ENCODE results near the gene PDP2.
"Not testable (repeated sequence)": the region's sequence is repeated elsewhere in the genome, so short reads cannot be mapped to it uniquely, and the experiment has no call there.

PDP2 gene

GRCh38 chr16:66888647-66889615 is 8.6 kb downstream of the PDP2 start:
- DNase-seq: no peak

- no peak for DNase-seq
Measured at GRCh38 chr16:66889622-66890021, 9.3 kb downstream of the PDP2 start.

DNA sequence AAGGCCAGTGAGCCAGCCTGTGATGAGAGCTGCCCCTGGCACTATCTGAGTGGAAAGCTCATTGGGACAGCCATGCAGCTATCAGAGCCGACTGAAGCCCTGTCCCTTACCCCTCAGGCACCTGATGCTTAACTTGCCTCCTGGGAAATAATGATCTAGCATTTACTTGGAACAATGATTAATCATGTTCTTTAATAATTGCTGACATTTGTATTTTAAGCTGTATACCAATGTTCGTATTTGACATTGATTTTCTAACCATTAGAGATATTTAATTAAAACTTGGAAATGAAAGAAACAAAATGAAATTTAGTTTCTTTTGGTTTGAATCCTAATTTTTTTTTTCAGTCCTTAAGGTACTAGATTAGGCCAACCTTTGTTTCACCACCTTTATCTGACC is 10.5 kb downstream of the PDP2 start:
- DNase-seq: no peak

GRCh38 chr16:66891360-66891759 is 11.0 kb downstream of the PDP2 start:
- DNase-seq: no peak

- no peak for DNase-seq
Measured at GRCh38 chr16:66891797-66892196, 11.5 kb downstream of the PDP2 start.

DNA sequence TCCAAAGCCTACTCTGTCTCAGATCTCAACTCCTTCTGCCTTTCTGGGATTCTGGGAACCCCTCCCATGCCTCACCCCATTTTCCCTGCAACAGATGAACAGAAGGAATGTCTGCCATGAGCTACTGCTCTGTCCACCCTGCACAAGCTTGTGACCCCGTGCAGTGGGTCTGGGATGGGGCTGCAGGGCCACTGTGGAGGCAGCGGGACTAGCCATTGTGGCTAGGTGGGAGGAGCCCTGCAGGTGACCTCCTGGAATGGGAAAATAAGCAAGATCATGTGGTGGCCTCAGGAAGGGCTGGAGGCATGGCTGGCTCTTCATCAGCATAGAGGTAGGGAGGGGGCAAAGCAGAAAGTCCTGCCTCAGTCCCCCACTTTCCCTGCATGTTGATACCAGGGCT is 13.7 kb downstream of the PDP2 start:
- DNase-seq: no peak

DNA sequence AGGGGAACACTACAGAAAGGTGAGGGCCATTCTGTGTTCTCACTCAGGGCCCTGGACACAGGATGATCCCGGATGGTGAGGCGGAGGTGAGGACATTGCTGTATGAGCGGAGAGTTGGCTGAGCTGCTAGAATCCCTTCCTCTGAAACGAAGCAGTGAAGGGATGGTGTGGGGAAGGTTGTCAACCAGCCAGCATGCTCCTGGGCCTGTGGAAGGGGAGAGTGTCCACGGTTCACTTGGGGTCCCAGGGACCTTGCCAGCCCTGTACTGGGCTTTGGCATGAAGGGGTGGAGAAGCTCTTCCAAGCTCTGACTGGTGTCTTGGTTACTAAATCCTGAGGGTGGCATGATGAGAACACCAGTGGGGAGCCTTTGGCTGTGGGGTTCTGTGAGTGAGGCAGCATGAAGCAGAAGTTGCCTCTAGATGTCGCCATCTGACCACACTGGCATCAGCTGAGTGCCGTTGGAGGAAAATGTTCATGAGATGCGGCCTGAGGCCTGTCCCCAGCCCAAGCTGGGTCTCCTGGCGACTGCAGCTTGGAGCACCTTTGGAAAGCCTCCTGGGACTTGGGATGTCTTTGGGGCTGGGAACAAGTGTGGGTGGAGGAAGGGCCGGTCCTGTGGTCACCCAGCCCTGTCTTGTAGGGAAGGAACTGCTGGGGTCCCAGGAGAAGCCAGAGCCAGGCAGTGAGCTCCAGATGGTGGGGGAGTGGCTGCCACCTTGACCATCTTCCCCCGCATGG is 14.8 kb downstream of the PDP2 start:
- DNase-seq: peak; percentile 43

GRCh38 chr16:66895689-66895979 is 15.3 kb downstream of the PDP2 start:
- DNase-seq: no peak

DNA sequence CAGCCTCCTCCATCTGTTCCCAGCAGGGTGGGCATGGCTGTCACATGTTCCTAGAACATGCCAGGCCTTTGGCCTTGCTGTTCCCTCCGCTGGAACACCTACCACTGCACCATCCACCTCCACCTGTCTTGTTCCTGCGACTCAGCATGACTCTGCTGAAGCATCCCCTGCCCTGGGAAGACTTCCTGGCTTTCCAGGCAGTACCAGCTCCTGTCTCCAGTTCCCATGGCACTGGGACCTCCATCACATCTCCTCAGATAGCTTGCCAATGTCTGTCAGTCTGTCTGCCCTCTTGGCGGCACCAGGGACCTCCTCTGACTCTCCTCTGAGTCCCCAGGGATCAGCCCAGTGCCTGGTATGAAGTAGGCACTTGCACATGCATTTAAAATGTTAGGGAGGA is 15.7 kb downstream of the PDP2 start:
- no peak for DNase-seq

GRCh38 chr16:66896682-66897081 is 16.4 kb downstream of the PDP2 start:
- DNase-seq: not testable (repeated sequence)

GRCh38 chr16:66898207-66898606 is 17.9 kb downstream of the PDP2 start:
- DNase-seq: no peak

- no peak for DNase-seq
Measured at GRCh38 chr16:66898933-66899309, 18.6 kb downstream of the PDP2 start.

GRCh38 chr16:66899310-66899944 is 19.1 kb downstream of the PDP2 start:
- DNase-seq: no peak

- DNase-seq: no peak
Measured at GRCh38 chr16:66899945-66900710, 19.8 kb downstream of the PDP2 start.

DNA sequence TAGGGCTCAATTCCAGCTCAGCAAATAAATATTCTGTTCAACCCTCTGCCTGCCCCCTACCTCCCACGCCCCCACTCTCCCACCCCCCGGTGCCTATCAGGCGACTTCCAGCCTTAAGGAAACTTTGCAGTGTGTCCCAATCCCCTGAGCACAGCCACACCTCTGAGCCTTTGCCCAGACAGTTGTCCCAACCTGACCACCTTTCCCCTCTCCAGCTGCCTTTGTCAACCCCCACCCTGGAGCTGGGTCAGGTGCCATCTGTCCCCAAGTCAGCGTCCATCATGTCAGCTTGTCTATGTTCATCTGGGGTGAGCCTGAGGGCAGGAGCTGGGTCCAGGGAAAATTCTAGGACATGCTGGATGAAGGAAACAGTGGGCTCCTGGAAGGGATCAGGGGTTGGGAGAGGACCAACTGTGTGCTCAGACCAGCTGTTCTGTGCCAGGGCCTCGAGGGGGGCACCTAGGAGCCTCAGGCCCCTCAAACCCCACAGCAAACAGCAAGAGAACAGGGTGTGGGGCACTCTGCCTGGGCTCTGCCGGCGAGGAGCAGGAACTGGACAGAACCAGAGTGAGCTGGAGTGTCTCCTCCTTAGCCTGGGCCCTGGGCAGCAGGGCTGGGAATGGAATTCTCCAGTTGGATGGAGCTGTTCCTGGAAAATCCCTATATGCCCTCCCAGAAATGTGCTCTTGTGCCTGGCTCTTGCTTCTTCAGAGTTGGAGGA is 20.6 kb downstream of the PDP2 start:
- DNase-seq: no peak

- DNase-seq: no peak
Measured at GRCh38 chr16:66901626-66902025, 21.3 kb downstream of the PDP2 start.

DNA sequence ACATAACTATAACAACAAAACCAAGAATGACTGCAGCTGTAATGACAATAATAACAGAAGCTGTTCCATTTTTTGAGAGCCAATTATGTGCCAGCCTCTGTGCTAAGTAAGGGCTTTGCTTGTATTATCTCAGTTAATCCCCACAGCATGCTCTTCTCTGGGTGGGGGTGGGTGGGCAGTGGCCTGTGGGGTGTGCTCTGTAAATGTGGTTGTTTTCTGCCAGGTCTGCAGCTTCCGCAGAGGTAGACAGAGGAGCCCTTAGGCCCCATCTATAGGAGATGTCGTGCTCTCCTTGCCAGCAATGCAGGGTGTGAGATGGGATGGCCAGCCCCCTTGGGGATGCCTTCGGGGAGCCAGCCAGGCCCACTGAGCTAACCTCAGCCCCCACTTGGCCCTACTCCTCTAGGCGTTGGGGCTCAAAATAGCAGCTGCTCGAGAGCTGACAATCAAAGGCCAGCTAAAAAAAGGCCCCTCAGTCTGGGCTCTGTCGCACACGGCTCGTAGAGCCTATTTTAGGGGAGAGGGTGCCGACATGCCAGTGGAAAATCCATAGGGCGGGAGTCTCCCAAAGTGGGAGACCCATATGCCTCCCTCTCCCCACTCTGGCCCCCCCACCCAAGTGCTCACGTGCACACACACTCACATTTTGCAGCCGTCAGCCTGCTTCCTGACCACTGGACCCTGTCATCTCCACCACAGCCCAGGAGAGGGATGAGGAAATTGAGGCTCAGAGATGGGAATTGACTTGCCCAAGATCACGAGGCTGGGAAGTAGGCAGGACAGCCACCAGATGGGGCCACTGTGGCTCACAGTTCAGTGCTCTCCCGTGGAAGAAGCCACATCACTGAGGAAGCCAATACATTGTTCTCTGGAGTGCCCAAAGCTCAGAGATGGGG is 22.6 kb downstream of the PDP2 start:
- no peak for DNase-seq

GRCh38 chr16:66903544-66904427 is 23.5 kb downstream of the PDP2 start:
- no peak for DNase-seq

- DNase-seq: no peak
Measured at GRCh38 chr16:66904428-66904845, 24.1 kb downstream of the PDP2 start.

All from stimulated activated CD4-positive, alpha-beta T cell treated with anti-CD3 and anti-CD28 coated beads, Interleukin-12 subunit alpha, Interleukin-12 subunit beta, amount 100 ng/mL, for 4 hours (primary cell).